ENCODE results near the gene CCSAP. TPM values are rescaled to one million over a fixed set of nuclear protein-coding genes. Genes with fewer than 3 reads are reported as not detected.
A peak's percentile ranks its signal among the peaks of the same experiment; 100 is the strongest.

The CCSAP gene
- total RNA-seq, 1 donor from 2014 or later: 5.5 TPM

- DNase-seq (ENCODE audit: low read depth): peak; percentile 81
Observed at GRCh38 chr1:229287267-229287666, 55.6 kb downstream of the CCSAP start.

- DNase-seq (ENCODE audit: low read depth): no peak
Observed at GRCh38 chr1:229286099-229286766, 56.6 kb downstream of the CCSAP start.

GRCh38 chr1:229285440-229285839 is 57.4 kb downstream of the CCSAP start:
- no peak for DNase-seq (ENCODE audit: low read depth)

- no peak for DNase-seq (ENCODE audit: low read depth)
Observed at GRCh38 chr1:229284887-229285286, 58.0 kb downstream of the CCSAP start.

GRCh38 chr1:229283183-229283611 is 59.6 kb downstream of the CCSAP start:
- DNase-seq (ENCODE audit: low read depth): no peak

- no peak for DNase-seq (ENCODE audit: low read depth)
Observed at GRCh38 chr1:229282295-229282823, 60.5 kb downstream of the CCSAP start.

- DNase-seq (ENCODE audit: low read depth): no peak
Observed at GRCh38 chr1:229281339-229281926, 61.4 kb downstream of the CCSAP start.

- no peak for DNase-seq (ENCODE audit: low read depth)
Observed at GRCh38 chr1:229280921-229281320, 61.9 kb downstream of the CCSAP start.

GRCh38 chr1:229280037-229280828 is 62.6 kb downstream of the CCSAP start:
- no peak for DNase-seq (ENCODE audit: low read depth)

GRCh38 chr1:229279242-229279641 is 63.6 kb downstream of the CCSAP start:
- DNase-seq (ENCODE audit: low read depth): no peak

GRCh38 chr1:229278120-229278741 is 64.6 kb downstream of the CCSAP start:
- no peak for DNase-seq (ENCODE audit: low read depth)

- no peak for DNase-seq (ENCODE audit: low read depth)
Observed at GRCh38 chr1:229275005-229275404, 67.8 kb downstream of the CCSAP start.

- DNase-seq (ENCODE audit: low read depth): peak; percentile 47
Observed at GRCh38 chr1:229273507-229274232, 69.2 kb downstream of the CCSAP start.

GRCh38 chr1:229272164-229273158 is 70.4 kb downstream of the CCSAP start:
- no peak for DNase-seq (ENCODE audit: low read depth)

GRCh38 chr1:229271448-229272159 is 71.2 kb downstream of the CCSAP start:
- DNase-seq (ENCODE audit: low read depth): peak; percentile 26

Data from renal cortical epithelial cell (primary cell).